ENCODE data around the gene FGD2.

FGD2 gene

DNA sequence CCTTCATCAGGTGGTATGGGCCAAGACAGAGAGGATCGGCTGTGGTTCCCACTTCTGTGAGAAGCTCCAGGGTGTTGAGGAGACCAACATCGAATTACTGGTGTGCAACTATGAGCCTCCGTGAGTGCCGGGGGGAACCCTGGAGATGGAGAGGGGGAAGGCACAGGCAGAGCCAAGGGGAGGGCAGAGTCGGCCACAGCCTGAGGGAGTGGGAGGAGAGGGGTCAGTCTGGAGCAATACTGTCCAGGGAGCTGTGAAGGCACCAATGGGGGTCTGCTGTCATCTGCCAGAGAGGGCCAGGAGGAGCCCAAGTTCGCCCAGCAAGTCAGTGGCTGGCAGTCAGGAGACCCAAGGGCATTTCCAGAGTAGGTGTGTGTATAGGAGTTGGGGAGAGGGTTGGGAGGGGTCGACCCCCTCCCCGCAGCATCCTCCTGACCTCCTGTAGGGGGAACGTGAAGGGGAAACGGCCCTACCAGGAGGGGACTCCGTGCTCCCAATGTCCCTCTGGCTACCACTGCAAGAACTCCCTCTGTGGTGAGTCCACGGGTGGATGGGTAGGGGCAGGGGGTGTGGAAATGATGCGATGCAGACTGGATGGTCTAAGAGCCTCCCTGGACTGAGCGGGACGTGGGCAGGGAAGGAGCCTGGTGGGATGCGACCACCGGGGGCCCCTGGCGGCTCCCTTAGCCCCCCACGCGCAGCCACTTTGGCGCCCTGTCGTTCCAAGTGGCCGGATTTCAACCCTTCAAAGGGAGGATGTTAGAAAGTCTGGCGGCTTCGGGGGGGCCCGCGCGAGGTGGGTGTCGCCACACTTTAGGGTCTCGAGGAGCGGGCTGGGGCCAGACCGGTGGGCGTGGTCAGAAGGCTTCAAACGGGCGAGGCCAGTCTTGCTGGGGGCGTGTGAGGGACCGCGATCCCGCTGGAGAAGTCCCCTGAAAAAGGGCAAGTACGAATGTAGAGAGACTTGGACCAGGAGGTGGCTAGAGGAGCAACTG is 43.7 kb upstream of the FGD2 start:
- Histone ChIP-seq H3K4me3 (replicated peaks; ENCODE audit: insufficient read depth, low read length) (no peak overlapping the region), H3K27me3 (ENCODE audit: insufficient read depth, poor library complexity, severe bottlenecking) (peaks cover 2% of the 10 kb centered on the region), H3K27ac (replicated peaks) (no peak overlapping the region)
- no peak for DNase-seq (ENCODE audit: low read depth in 1 of 2, low spot score in 1 of 2)
- no peak for TF ChIP-seq GABPA (IDR thresholded peaks at IDR 0.05; ENCODE audit: low read depth)
- no peak for TF ChIP-seq SPI1 (IDR thresholded peaks at IDR 0.05; ENCODE audit: borderline replicate concordance, low read depth)
- TF ChIP-seq POLR2AphosphoS5 (IDR thresholded peaks at IDR 0.05; ENCODE audit: low read depth) = no peak
- TF ChIP-seq, protein P1, sequence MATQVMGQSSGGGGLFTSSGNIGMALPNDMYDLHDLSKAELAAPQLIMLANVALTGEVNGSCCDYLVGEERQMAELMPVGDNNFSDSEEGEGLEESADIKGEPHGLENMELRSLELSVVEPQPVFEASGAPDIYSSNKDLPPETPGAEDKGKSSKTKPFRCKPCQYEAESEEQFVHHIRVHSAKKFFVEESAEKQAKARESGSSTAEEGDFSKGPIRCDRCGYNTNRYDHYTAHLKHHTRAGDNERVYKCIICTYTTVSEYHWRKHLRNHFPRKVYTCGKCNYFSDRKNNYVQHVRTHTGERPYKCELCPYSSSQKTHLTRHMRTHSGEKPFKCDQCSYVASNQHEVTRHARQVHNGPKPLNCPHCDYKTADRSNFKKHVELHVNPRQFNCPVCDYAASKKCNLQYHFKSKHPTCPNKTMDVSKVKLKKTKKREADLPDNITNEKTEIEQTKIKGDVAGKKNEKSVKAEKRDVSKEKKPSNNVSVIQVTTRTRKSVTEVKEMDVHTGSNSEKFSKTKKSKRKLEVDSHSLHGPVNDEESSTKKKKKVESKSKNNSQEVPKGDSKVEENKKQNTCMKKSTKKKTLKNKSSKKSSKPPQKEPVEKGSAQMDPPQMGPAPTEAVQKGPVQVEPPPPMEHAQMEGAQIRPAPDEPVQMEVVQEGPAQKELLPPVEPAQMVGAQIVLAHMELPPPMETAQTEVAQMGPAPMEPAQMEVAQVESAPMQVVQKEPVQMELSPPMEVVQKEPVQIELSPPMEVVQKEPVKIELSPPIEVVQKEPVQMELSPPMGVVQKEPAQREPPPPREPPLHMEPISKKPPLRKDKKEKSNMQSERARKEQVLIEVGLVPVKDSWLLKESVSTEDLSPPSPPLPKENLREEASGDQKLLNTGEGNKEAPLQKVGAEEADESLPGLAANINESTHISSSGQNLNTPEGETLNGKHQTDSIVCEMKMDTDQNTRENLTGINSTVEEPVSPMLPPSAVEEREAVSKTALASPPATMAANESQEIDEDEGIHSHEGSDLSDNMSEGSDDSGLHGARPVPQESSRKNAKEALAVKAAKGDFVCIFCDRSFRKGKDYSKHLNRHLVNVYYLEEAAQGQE (IDR thresholded peaks at IDR 0.05; ENCODE audit: insufficient replicate concordance, low read depth) = no peak
- TF ChIP-seq, protein P2, sequence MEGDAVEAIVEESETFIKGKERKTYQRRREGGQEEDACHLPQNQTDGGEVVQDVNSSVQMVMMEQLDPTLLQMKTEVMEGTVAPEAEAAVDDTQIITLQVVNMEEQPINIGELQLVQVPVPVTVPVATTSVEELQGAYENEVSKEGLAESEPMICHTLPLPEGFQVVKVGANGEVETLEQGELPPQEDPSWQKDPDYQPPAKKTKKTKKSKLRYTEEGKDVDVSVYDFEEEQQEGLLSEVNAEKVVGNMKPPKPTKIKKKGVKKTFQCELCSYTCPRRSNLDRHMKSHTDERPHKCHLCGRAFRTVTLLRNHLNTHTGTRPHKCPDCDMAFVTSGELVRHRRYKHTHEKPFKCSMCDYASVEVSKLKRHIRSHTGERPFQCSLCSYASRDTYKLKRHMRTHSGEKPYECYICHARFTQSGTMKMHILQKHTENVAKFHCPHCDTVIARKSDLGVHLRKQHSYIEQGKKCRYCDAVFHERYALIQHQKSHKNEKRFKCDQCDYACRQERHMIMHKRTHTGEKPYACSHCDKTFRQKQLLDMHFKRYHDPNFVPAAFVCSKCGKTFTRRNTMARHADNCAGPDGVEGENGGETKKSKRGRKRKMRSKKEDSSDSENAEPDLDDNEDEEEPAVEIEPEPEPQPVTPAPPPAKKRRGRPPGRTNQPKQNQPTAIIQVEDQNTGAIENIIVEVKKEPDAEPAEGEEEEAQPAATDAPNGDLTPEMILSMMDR (IDR thresholded peaks at IDR 0.05; ENCODE audit: insufficient read depth, low read length) = no peak

DNA sequence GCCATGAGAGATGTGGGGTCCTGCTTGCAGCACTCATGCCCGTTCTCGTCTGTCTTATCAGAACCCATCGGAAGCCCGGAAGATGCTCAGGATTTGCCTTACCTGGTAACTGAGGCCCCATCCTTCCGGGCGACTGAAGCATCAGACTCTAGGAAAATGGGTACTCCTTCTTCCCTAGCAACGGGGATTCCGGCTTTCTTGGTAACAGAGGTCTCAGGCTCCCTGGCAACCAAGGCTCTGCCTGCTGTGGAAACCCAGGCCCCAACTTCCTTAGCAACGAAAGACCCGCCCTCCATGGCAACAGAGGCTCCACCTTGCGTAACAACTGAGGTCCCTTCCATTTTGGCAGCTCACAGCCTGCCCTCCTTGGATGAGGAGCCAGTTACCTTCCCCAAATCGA is 42.6 kb upstream of the FGD2 start:
- peak; percentile 95 to 98 for DNase-seq (ENCODE audit: low read depth in 1 of 2, low spot score in 1 of 2)
- TF ChIP-seq, protein P2 (IDR thresholded peaks at IDR 0.05; ENCODE audit: insufficient read depth, low read length) = no peak
- TF ChIP-seq, protein P1 (IDR thresholded peaks at IDR 0.05; ENCODE audit: insufficient replicate concordance, low read depth) = no peak
- TF ChIP-seq POLR2AphosphoS5 (IDR thresholded peaks at IDR 0.05; ENCODE audit: low read depth) = no peak
- TF ChIP-seq GABPA (IDR thresholded peaks at IDR 0.05; ENCODE audit: low read depth) = peak; percentile 47; the same call in 1 of the 2 replicates
- peak; percentile 84 for TF ChIP-seq SPI1 (IDR thresholded peaks at IDR 0.05; ENCODE audit: borderline replicate concordance, low read depth)
- Histone ChIP-seq H3K27me3 (ENCODE audit: insufficient read depth, poor library complexity, severe bottlenecking) (no peaks in the 10 kb centered on the region), H3K4me3 (replicated peaks; ENCODE audit: insufficient read depth, low read length) (no peak overlapping the region), H3K27ac (replicated peaks) (peak overlapping the region; percentile 36)

DNA sequence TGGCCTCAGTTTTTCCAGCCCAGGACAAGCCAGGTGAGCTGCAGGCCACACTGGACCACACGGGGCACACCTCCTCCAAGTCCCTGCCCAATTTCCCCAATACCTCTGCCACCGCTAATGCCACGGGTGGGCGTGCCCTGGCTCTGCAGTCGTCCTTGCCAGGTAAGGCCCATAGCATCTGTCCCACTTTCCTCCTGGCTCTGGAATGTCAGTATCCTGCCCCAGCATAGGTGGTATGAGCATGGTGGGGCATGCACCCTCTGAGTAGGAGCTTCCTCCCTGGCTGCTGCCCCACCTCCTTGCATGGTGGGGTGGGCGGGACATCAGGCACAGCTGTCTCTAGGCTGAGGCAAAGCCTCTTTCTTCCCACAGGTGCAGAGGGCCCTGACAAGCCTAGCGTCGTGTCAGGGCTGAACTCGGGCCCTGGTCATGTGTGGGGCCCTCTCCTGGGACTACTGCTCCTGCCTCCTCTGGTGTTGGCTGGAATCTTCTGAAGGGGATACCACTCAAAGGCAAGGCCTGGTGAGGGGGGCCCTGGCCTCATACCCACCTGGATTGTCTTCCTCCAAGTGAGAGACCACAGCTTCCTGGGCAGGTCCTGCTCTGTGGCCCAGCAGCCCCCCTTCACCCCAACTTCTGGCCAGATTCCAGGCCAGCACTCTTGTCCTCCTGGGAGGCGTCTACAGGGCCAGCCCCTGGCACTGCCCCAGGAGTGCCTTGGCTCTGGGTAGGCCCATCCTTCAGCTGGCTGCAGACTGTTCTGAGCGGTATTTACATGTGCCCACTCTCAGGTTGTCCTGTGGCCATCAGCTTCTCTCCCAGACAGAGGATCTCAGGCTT is 41.8 kb upstream of the FGD2 start:
- H3K27me3 ChIP-seq (ENCODE audit: insufficient read depth, poor library complexity, severe bottlenecking) = no peaks in the 10 kb centered on the region
- H3K4me3 ChIP-seq (replicated peaks; ENCODE audit: insufficient read depth, low read length) = no peak overlapping the region
- peak in 1 of 2 experiments; percentile 29 for DNase-seq (ENCODE audit: low read depth in 1 of 2, low spot score in 1 of 2)
- TF ChIP-seq, protein P1 (IDR thresholded peaks at IDR 0.05; ENCODE audit: insufficient replicate concordance, low read depth) = no peak
- TF ChIP-seq SPI1 (IDR thresholded peaks at IDR 0.05; ENCODE audit: borderline replicate concordance, low read depth) (no peak), POLR2AphosphoS5 (IDR thresholded peaks at IDR 0.05; ENCODE audit: low read depth) (no peak), GABPA (IDR thresholded peaks at IDR 0.05; ENCODE audit: low read depth) (no peak)
- TF ChIP-seq, protein P2 (IDR thresholded peaks at IDR 0.05; ENCODE audit: insufficient read depth, low read length) = no peak
- H3K27ac ChIP-seq (replicated peaks) = peak overlapping the region; percentile 36
